ENCODE results near the gene APOL6. TPM values are rescaled to one million over a fixed set of nuclear protein-coding genes. Genes with fewer than 3 reads are reported as not detected.

Gene APOL6
- total RNA-seq, 4 donors from 2014 or later = 4.6 to 39.7 (median 27.5) TPM

DNA sequence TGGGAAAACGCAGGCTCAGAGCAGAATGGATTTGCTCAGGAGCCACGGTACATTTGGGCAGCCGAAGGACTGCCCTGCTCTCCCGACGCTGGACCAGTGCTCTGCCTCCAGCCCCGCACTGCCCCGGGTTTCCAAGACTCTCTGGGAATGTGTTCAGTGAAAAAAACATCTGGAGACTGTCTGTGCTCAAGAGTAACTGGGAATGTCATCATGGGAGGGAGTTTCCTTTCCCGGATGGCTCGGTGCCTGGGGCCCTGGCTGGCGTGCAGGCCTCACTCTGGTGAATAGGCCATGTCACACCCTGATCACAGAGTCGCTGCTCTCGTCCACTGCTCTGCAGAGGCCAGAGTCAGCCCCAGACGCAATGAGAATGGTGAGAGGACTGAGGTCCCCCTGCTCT lies 9.8 kb upstream of the APOL6 start:
- 64 to 100% methylated on average over 1 to 13 of the region's 13 CpGs for WGBS, 2 donors (ENCODE audit: low coverage in 1 of 2)
- intact Hi-C loops (cut with DNase I; ENCODE audit: low total_unique reads) = loop anchor here (10.0 kb wide), 1 partner anchor 196 kb away; no protein-coding TSS in a partner anchor
- no peak overlapping the region for H3K4me3 ChIP-seq

DNA sequence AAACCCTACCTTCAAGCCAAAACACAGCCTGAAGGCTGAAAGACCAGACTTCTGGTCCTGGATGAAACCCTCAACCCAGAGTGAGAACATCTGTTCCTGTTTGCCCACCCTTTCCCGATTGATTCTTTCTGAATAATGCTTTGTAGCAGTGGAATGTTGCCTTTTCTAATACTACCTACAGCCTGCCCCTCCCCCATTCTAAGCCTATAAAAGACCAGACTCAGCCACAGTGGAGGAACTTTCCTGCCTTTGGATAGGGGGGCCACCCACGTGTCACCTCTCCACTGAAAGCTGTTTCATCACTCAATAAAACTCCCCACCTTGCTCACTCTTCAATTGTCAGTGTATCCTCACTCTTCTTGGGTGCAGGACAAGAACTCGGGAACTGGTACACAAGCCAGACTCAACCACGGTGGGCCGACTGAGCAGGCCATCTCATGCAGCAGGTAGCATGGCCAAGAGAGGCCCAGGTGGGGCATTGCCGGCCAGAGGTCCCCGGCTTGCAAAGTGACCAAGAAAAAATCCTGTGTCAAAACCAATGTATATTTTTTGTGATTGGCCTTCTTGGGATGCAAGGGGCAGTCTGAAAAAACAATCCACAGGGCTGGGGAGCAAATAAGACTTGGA lies 6.6 kb upstream of the APOL6 start:
- Histone ChIP-seq H3K4me1 (peaks cover 5 to 28% (median 15%) of the 10 kb centered on the region in 4 donors), H3K27me3 (no peaks in the 10 kb centered on the region), H3K4me3 (no peak overlapping the region), H3K9me3 (no peaks in the 10 kb centered on the region), H3K27ac (no peak overlapping the region), H3K36me3 (no peaks in the 10 kb centered on the region)
- DNase-seq = no peak
- in situ Hi-C loops (cut with MboI; ENCODE audit: low pct_ligation_motif_present in 1 of 4, low pct_unique_long_range_greater_than_20kb in 1 of 4, low sequenced_read_pairs in 3 of 4) (loop anchor here in 2 of 4 donors (25.0 kb wide), 2 partner anchors 271 to 471 kb away; no protein-coding TSS in a partner anchor), intact Hi-C loops (cut with DNase I; ENCODE audit: low total_unique reads) (no loop called here)
- TF ChIP-seq POLR2A (IDR thresholded peaks at IDR 0.05) (no peak), POLR2AphosphoS5 (IDR thresholded peaks at IDR 0.05) (no peak), EP300 (IDR thresholded peaks at IDR 0.05; ENCODE audit: low read depth) (no peak)
- TF ChIP-seq, protein P1, sequence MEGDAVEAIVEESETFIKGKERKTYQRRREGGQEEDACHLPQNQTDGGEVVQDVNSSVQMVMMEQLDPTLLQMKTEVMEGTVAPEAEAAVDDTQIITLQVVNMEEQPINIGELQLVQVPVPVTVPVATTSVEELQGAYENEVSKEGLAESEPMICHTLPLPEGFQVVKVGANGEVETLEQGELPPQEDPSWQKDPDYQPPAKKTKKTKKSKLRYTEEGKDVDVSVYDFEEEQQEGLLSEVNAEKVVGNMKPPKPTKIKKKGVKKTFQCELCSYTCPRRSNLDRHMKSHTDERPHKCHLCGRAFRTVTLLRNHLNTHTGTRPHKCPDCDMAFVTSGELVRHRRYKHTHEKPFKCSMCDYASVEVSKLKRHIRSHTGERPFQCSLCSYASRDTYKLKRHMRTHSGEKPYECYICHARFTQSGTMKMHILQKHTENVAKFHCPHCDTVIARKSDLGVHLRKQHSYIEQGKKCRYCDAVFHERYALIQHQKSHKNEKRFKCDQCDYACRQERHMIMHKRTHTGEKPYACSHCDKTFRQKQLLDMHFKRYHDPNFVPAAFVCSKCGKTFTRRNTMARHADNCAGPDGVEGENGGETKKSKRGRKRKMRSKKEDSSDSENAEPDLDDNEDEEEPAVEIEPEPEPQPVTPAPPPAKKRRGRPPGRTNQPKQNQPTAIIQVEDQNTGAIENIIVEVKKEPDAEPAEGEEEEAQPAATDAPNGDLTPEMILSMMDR (IDR thresholded peaks at IDR 0.05) = no peak
- WGBS, 2 donors (ENCODE audit: low coverage in 1 of 2) = 88% methylated on average over 7 of the region's 7 CpGs; no CpG with 5 or more reads in 1 of the 2 donors

More for the DNA sequence above, 9.8 kb upstream of the APOL6 start:
- H3K9me3 ChIP-seq = no peaks in the 10 kb centered on the region
- peaks cover 5 to 28% (median 15%) of the 10 kb centered on the region in 4 donors for H3K4me1 ChIP-seq
- DNase-seq = peak; percentile 71
- TF ChIP-seq POLR2AphosphoS5 (IDR thresholded peaks at IDR 0.05) (peak; percentile 80 to 86 (median 82)), POLR2A (IDR thresholded peaks at IDR 0.05) (no peak), EP300 (IDR thresholded peaks at IDR 0.05; ENCODE audit: low read depth) (peak; percentile 61)
- TF ChIP-seq, protein P1 (IDR thresholded peaks at IDR 0.05) = no peak
- in situ Hi-C loops (cut with MboI; ENCODE audit: low pct_ligation_motif_present in 1 of 4, low pct_unique_long_range_greater_than_20kb in 1 of 4, low sequenced_read_pairs in 3 of 4) = loop anchor here in 2 of 4 donors (10.0 to 25.0 kb wide), 3 partner anchors 274 to 474 kb away; no protein-coding TSS in a partner anchor
- peak overlapping the region; percentile 83 to 86 (median 84) for H3K27ac ChIP-seq
- H3K27me3 ChIP-seq = no peaks in the 10 kb centered on the region
- H3K36me3 ChIP-seq = no peaks in the 10 kb centered on the region

DNA sequence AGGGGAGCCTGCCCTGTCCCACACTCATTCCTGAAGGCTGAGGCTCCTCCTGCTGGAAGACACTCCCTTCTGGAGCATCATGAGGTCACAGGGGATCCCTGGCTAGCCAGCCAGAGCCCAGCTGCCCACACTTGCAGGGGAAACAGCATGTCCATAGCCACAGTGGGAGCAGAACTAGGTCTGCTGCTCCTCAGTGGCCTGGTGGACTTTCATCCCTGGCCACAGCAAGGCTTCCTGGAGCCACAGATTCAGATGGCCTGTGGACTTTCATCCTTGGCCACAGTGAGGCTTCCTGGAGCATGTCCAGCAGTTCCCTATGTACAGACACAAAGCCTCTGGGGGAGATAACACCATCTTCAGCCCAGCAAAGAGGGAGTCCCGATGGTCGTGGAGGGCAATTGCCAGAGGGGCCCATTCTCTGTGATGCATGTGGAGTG lies 5.9 kb upstream of the APOL6 start:
- TF ChIP-seq EP300 (IDR thresholded peaks at IDR 0.05; ENCODE audit: low read depth) (no peak), POLR2A (IDR thresholded peaks at IDR 0.05) (no peak), POLR2AphosphoS5 (IDR thresholded peaks at IDR 0.05) (no peak)
- TF ChIP-seq, protein P1 (IDR thresholded peaks at IDR 0.05) = no peak
- intact Hi-C loops (cut with DNase I; ENCODE audit: low total_unique reads) (no loop called here), in situ Hi-C loops (cut with MboI; ENCODE audit: low pct_ligation_motif_present in 1 of 4, low pct_unique_long_range_greater_than_20kb in 1 of 4, low sequenced_read_pairs in 3 of 4) (loop anchor here in 2 of 4 donors (25.0 kb wide), 2 partner anchors 270 to 470 kb away; no protein-coding TSS in a partner anchor)
- Histone ChIP-seq H3K4me1 (peaks cover 5 to 31% (median 15%) of the 10 kb centered on the region in 4 donors), H3K9me3 (no peaks in the 10 kb centered on the region), H3K27ac (no peak overlapping the region), H3K36me3 (no peaks in the 10 kb centered on the region), H3K4me3 (no peak overlapping the region), H3K27me3 (no peaks in the 10 kb centered on the region)
- 42 to 50% methylated on average over 2 of the region's 2 CpGs for WGBS, 2 donors (ENCODE audit: low coverage in 1 of 2)
- DNase-seq = peak; percentile 43

DNA sequence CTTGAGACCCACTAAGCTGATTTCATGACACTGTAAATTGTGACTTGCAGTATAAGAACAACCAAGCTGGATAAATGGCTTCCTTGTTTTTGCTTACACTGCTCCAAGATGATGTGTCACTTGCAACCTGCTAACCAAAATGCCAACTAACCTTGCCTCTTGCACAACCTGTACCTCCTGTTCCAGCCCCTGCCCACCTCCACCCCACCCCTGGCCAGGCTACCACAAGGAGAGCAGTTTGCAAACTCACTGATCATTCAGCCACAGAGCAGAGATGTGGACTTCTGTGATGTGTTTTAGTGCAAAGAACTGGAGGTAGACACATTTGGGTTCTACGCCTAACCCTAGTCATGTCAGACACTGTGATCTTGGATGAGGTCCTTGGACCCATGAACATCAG lies 4.3 kb upstream of the APOL6 start:
- in situ Hi-C loops (cut with MboI; ENCODE audit: low pct_ligation_motif_present in 1 of 4, low pct_unique_long_range_greater_than_20kb in 1 of 4, low sequenced_read_pairs in 3 of 4) (loop anchor here in 2 of 4 donors (25.0 kb wide), 2 partner anchors 268 to 468 kb away; no protein-coding TSS in a partner anchor), intact Hi-C loops (cut with DNase I; ENCODE audit: low total_unique reads) (no loop called here)

More for the DNA sequence above, 4.3 kb upstream of the APOL6 start:
- WGBS, 2 donors (ENCODE audit: low coverage in 1 of 2) = 100% methylated on average over 1 of the region's 1 CpG; no CpG with 5 or more reads in 1 of the 2 donors
- TF ChIP-seq, protein P1 (IDR thresholded peaks at IDR 0.05) = no peak
- TF ChIP-seq POLR2AphosphoS5 (IDR thresholded peaks at IDR 0.05) (no peak), POLR2A (IDR thresholded peaks at IDR 0.05) (no peak), EP300 (IDR thresholded peaks at IDR 0.05; ENCODE audit: low read depth) (no peak)
- H3K9me3 ChIP-seq = no peaks in the 10 kb centered on the region
- DNase-seq = no peak
- no peak overlapping the region for H3K27ac ChIP-seq
- peaks cover 6 to 24% (median 11%) of the 10 kb centered on the region in 4 donors for H3K4me1 ChIP-seq
- H3K4me3 ChIP-seq = no peak overlapping the region
- no peaks in the 10 kb centered on the region for H3K36me3 ChIP-seq
- H3K27me3 ChIP-seq = no peaks in the 10 kb centered on the region
